ENCODE measurements around the gene BID.

Gene BID

DNA sequence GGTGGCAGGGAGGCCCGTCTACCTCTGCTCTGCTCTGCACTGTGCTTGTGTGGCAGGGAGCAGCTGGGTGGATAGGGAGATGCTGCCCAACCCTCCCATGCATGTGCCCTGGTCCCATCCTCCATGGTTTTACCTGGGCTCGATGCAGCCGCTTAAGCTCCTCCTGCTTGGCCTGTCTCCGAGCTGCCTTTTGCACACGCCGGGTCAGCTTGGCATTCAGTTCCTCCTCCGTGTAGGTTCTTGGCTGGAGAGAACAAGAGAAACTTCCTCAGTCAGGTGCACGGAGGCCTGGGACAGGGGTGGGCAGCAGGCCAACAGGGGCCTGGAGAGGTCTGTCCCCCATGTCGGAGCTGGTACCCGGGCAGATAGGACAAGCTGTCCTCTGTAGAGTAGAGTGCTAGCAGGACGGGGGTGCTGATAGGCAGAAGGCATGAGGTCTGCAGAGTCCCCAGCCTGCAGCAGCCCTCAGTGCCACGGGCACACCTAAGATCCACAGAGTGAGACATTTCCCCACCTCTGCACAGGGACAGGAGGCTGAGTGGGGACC lies 36.4 kb upstream of the BID start:
- TF ChIP-seq, protein P1, sequence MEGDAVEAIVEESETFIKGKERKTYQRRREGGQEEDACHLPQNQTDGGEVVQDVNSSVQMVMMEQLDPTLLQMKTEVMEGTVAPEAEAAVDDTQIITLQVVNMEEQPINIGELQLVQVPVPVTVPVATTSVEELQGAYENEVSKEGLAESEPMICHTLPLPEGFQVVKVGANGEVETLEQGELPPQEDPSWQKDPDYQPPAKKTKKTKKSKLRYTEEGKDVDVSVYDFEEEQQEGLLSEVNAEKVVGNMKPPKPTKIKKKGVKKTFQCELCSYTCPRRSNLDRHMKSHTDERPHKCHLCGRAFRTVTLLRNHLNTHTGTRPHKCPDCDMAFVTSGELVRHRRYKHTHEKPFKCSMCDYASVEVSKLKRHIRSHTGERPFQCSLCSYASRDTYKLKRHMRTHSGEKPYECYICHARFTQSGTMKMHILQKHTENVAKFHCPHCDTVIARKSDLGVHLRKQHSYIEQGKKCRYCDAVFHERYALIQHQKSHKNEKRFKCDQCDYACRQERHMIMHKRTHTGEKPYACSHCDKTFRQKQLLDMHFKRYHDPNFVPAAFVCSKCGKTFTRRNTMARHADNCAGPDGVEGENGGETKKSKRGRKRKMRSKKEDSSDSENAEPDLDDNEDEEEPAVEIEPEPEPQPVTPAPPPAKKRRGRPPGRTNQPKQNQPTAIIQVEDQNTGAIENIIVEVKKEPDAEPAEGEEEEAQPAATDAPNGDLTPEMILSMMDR (IDR thresholded peaks at IDR 0.05): no peak
- no peak for TF ChIP-seq ZFX (IDR thresholded peaks at IDR 0.05; ENCODE audit: borderline replicate concordance)
- no peak overlapping the region for H3K27ac ChIP-seq

DNA sequence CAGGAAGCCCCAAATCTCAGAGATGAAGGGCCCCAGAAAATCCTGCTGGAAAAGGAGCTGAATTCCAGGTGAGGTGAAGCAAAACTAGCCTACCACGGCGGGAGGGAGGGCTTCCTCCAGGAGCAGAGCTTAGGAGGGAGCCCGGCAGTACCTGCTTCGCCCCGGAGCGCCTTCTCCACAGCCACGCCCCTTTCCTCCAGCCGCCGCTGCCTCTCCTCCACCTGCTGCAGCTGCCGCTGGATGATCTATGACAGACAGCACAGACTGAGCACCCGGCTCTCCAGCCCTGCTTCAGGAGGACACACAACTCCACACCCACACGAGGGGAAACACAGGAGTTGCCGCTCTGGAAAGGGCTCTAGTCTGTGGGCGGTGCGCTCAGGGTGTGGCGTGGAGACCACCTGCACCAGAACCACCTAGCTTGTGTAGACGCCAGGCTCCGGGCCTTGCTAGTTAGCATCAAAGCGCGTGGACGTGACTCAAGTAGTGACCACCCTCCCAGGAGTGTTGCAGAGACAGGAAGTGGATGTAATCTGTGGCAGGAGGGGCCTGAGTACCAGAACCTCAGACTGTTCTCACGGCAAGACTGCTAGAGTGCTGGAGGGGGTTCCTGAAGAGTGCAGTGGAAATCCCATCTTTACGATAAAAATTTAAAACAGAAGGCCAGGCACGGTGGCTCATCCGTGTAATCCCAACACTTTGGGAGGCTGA lies 34.6 kb upstream of the BID start:
- no peak overlapping the region for H3K27ac ChIP-seq
- TF ChIP-seq, protein P1 (IDR thresholded peaks at IDR 0.05): no peak
- no peak for TF ChIP-seq ZFX (IDR thresholded peaks at IDR 0.05; ENCODE audit: borderline replicate concordance)

DNA sequence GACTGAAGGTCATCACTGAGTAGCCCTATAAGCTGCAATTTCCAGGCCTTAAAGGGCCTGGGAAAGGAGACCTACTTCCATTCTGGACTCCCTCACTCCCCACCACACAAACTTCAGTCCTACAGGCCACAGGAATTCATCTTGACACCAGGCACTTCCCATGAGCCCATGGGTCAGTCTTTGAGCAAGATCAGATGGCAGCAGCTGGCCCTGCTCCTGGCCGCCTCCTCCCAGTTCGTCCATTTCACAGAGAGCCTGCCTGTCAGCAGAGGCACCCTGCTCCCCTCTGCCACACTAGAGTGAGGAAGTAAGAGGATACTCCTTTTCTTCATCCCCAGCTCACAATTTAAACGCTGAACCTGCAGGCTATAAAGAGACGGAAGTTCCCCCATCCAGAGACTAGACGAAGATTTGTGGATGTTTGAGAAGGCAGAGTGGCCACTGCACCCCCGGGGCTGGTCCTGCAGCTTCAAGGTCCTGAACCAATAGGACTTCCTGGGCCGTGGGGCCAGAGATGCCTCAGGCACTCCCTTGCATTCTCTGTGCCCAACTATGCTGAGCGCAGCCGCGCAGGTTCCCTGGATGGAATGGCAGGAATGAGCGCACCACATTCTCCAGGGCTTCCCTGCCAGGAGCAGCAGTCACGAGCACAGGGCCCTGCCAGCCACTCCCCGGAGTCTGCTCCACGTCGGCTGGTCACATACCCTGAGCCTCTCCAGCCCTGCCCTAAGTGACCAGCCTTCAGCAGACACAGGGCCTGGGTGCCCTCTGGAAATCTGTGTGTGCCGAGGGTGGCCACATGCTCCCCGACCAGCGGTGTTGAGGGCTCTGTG lies 33.5 kb upstream of the BID start:
- no peak overlapping the region for H3K27ac ChIP-seq
- no peak for TF ChIP-seq ZFX (IDR thresholded peaks at IDR 0.05; ENCODE audit: borderline replicate concordance)
- TF ChIP-seq, protein P1 (IDR thresholded peaks at IDR 0.05): no peak

DNA sequence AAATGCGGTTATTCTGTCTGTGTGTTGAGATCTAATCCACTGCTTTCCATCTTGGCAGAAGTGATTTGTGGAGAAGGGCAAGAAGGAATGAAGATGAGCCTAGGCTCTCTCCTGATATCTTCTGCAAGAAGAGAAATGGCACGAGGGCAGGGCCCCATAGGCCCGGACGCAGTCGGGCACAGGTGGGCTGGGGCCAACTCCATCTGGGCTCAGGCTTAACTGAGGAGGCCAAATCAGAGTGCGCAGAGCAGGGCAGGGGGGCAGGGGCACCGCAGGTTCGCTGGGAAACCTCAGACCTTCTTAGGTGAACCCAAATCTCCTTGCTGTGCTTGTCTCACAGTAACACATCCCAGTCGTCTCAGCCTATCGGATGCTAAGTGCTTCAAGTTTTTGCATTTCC lies 32.8 kb upstream of the BID start:
- H3K27ac ChIP-seq: no peak overlapping the region
- TF ChIP-seq, protein P1 (IDR thresholded peaks at IDR 0.05): no peak

DNA sequence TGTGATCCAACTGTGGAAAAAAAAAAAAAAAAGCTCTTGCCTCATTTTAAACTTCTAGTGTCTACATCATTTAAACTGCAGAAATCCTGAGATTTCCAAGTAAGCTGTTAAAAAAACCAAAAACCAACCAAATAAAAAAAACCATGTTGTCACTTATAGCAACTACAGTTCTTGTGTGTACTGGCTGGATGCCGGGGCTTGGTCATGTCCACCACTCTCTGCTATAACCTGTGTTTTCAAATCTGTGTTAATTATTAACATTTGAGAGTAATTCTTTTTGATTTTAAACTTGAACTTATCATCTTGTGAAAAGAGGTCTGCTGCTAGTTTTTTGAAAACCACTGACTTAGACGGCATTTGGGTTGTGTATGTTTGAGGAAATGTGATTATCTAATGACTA lies 32.2 kb upstream of the BID start:
- no peak overlapping the region for H3K27ac ChIP-seq
- TF ChIP-seq, protein P1 (IDR thresholded peaks at IDR 0.05): no peak
- no peak for TF ChIP-seq ZFX (IDR thresholded peaks at IDR 0.05; ENCODE audit: borderline replicate concordance)

DNA sequence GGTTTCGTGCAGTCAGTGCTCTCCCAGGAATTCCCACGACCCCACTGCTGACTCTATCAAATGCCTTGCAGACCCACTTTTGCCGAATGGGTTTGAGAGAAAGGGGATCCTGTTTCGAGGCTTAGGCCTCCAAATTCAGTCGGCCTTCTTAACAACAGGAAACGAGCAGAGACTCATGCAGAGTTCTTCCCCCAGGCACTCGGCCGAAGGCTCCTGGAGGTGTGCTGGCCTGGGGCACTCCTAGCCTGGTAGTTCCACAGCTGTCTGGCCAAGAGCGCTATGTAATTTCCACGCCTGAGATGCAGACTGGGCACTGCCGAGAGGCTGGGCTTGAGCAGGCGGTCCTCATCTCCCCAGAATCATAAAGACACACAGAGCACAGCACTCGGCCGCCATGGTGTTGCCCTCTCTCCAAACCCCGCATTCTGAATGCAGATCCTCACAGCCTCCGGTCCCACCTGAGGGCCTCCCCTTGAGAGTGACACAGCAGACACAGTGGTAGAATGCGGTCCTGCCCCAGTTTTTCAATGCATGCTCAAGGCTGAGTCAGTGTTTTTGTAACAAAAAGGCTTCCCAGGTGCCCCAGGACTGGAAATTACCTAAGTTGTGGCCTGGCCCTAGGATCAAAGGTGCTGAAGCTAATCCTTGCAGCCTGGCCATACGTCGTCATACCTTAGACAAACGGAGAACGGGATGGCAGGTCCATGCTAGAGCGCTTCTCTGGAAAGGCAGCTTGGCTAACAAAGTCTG lies 30.2 kb upstream of the BID start:
- no peak overlapping the region for H3K27ac ChIP-seq
- no peak for TF ChIP-seq ZFX (IDR thresholded peaks at IDR 0.05; ENCODE audit: borderline replicate concordance)
- TF ChIP-seq, protein P1 (IDR thresholded peaks at IDR 0.05): no peak

All from 22Rv1 (cell line).